SKM-1 (cell line): Measurements from ENCODE around the gene CHN1.
A peak's percentile ranks its signal among the peaks of the same experiment; 100 is the strongest.

Experiments used
- DNase-seq: peaks from one replicate; lab custom pipeline; 2025; ENCODE audit not compliant: unreplicated experiment; lab: John Stamatoyannopoulos, UW

Gene CHN1, protein sequence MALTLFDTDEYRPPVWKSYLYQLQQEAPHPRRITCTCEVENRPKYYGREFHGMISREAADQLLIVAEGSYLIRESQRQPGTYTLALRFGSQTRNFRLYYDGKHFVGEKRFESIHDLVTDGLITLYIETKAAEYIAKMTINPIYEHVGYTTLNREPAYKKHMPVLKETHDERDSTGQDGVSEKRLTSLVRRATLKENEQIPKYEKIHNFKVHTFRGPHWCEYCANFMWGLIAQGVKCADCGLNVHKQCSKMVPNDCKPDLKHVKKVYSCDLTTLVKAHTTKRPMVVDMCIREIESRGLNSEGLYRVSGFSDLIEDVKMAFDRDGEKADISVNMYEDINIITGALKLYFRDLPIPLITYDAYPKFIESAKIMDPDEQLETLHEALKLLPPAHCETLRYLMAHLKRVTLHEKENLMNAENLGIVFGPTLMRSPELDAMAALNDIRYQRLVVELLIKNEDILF

DNA sequence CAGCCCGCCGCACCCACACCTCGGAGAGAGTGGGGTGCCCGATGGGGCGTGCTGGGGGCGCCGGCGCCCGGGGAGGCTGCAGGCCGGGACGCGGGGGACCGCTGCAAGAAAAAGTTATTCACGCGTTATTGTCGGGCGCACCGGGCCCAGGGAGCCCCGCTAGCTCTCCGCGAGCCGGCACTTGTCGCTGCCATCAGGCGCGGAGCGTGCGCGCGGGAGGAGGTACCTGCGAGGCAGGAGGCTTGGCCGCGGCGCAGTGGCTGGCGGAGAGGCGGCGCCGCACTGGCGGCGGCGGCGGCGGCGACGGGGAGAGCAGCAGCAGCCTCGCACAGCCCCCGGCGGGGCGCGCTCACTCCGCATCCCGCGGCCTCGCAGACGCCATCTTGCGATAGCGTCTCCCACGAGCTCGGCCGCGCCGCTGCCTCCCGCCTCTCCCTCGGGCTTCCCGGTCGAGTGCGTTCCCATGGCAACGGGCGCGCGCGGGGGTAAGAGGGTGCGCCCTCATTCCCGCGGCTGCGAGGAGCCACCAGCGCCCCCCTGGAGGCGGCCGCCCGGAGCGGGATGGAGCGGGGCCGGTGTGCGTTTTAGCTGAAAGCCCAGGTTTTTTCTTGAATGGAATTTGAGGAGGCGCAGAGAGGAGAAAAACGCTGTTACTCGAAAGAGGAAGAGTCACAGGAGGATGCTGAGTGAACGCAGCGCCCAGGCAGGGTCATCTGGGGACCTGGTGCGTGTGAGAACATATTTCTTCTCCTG is at the start of gene CHN1:
CHN1 (minus strand) TSS at position 402 of the 753 bp plus-strand sequence. CDS start 469 bp downstream, outside the sequence.
- no peak for DNase-seq

DNA sequence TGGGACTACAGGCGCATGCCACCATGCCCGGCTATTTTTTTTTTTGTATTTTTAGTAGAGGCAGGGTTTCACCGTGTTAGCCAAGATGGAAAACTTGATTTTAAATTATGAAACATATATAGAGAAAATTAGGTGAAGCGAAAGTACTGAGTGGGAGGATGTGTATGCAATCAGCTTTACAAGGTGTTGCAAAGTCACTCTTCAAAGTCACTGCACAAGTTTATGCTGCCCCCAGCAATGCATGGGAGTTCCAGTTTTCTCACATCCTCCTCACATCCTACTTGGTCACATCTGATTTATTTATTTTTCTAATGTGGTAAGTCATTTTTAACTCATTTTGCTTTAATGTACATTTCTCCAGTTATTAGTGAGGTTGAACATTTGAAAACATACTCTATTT is 49.2 kb upstream of the CHN1 start:
- DNase-seq: no peak

DNA sequence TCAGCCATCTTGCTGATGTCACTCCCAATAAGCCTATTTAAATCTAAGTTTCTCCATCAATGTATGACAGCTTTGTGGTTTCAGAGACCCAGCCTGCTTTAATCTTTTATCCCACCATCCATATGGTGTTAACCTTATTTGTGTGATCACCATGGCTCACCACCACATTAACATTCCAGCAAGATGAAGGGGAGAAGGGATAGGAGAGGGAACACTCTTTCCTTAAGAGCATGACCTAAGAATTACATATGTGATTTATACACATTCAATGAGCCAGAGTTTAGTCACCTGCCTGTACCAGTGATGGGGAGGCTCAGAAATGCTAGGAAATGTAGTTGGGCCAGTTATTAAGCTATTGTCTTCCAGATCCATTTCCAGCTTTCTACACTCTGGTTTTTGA is 44.5 kb upstream of the CHN1 start:
- DNase-seq: no peak

DNA sequence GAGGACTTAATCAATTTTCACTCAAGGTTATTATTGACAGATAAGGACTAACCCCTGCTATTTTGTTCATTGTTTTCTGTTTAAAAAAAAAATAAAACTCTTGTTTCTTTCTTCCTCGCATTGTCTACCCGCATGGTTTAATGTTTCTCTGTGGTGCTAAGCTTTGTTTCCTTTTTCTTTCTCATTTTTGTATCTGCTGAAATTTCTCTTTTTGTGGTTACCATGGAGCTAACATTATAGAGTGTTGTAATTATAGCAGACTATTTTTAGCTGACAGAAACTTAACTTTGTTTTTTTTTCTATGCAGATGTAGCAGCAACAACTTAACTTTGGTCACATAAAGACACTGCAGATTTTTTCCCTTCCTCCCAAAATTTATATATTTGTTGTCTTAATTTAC is 43.1 kb upstream of the CHN1 start:
- DNase-seq: no peak

DNA sequence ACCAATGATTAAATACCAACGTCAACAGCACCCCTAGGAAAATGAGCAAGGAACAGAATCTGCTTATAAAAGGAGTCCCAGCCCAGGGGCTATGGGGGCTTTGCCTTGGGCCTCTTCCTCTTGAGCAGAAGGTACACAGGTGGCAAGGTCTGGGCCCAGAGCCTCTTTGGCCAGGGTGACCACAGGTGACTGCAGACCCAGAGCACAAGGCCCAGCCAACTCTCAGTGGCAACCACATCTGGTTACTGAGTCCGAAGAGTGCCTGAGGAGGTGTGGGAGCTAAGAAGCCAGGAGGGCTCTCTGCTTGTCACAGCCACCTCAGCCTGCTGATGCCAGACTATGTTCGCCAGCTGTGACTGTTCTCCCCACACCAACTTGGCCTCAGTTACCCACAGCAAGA is 34.3 kb upstream of the CHN1 start:
- no peak for DNase-seq

DNA sequence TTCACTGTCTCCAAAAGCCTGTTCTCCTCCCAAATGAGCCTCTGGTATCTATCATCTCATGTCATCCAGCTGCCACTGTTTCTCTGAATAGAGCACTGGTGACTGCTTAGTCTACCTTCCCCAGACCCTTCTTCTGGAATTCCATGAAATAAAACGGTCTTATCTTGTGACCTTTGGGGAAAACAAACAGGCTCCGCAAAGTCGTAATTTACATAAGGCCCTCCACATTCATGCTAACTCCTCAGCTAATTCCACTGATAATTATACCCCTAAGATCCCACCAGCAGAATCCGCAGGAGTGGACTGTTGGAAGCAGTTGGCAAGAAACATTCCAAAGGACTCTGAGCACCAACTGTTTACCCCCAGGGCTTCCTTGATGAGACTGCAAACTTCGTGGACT is 33.9 kb upstream of the CHN1 start:
- DNase-seq: no peak

DNA sequence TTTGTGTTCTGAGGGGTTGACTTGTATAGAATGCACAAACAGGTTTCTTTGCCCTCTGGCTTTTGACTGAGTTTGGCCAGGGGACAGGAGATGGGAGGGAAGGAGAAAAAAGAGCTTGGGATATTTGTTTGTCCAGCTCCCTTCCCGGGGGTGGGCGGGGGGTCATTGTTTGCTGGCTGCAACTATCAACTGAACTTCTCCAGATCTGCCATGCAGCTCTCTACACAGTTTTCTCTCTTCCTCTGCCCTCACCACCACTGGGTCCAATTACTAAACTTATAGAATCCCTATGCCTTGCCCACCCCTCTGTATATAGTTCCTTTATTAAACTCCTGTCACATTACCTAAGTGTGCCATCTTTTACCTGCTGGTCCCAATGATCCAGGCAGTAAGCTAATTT is 32.8 kb upstream of the CHN1 start:
- DNase-seq: no peak

DNA sequence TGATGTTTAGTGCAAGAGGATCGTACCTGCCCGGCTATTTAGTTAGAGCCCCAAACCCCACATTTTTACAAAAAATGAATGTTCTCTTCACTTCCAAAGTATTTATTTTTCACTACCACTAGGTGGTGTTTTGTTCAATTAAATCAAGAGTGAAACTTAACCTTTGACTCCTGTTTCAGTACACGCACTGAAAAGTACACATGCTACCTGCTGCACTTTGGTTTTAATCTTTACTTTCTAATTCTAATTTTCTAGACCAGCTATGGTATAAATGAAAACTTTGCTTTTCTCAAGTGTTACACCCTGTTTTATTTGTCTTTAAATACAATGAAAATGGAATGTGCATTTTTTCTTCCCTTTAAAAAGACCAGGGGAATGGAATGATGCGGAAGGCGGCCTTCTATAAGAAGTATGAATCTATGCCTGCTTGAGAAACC is 31.4 kb upstream of the CHN1 start:
- peak; percentile 10 for DNase-seq

DNA sequence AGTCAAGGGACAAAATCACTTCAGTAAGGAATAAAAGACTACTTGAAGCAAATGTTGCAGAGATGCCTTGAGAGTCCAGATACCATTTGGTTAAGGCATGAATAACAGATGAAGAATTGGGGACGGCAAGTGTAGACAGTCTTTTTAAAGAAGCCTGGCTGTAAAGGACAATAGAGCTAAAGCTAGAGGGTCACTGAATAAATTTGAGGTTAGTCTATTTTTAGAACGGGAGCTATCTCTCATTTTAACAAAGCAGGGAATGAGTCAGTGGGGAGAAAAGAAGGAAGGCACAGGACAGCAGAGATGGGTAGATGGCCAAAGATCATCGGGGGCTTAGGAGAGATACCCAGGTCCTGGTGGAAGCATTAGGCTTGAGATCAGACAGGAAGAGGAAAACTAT is 30.6 kb upstream of the CHN1 start:
- no peak for DNase-seq

DNA sequence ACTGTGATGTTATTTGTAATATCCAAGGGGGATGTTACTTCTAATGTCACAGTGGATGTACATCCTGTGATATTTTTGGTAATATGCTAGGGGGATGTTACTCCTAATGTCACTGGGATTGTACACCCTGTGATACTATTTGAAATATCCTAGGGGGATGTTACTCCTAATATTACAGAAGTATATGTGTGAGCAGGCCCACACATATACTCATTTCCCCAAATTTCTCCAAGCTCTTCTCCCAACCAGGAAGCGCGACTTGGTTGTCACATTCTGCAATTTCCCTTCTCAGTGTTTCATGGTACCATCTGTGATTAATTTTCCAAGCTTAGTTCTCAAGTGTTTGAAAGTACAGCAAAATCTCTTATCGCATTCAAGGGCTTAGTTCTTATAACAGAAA is 29.5 kb upstream of the CHN1 start:
- no peak for DNase-seq

DNA sequence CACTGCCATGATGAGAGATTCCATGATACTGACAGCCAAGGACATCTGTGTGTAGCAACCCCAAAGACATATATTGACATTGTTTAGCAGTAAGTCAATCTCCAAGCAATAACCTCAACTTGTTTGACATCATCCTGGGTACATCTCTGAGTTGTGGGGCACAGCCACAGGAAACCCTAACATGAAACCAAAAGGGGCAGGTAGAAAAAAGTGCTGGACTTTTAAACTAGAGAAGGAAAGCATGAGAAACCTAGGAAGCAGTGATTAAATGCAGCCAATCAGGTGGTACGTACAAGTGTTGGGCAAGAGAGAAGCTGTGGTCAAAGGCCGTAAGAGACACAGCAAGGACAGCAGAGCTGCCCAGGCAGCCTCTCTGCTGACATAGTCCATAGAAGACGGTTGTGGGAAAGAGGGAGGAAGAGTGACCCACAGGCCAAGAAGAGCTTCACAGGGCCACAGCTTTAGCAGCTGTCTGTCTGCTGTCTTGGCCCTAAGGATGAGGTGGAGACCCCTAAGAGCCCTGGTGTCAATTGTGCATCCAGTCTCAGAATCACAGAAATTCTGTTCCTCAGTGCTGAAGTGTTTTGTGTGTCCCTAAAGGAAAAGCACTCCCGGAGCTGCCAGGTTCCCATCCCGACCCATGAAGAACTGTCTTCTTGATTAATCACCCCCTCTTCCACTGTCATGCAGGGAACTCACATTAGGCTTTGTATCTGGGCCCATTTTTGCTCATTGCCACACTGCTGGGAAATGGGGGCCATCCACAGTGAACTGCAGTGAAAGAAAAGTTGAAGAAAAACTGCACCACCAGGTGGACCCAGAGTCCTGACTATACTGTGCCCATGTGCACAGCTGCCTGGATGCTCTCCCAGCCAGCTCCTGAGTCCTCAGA is 25.4 kb upstream of the CHN1 start:
- peak; percentile 6 for DNase-seq

DNA sequence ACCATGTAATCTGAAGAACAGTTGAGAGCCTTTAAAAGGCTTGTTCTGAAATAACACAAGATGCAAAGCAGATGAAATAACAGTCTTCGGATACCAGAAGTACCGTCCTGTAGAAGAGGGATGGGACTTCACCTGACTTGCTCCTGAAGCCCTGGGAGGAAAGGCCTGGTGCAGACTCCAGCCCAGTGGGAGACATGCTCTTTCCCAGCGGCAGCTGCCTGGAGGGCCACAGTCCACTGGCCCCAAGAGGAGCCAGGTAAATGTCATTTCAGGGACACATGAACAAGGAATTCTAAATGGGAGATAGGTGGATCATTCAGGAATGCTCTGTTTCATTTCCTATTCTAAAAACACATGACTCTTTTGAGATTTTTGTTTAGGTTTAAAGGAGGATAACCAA is 22.6 kb upstream of the CHN1 start:
- DNase-seq: no peak

DNA sequence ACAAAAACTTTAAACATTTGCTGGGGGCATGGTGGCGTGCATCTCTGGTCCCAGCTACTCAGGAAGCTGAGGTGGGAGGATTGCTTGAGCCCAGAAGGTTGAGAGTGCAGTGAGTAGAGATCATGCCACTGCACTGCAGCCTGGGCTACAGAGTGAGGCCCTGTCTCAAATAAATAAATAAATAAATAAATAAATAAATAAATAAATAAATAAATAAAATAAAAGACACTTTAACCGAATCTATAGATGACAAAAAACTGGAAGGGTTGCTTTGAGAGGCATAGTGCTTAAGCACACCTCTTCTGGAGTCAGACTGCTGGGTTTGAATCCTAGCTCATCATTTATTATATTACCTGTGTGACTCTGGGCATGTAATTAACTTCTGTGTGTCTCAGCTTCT is 21.2 kb upstream of the CHN1 start:
- DNase-seq: no peak

DNA sequence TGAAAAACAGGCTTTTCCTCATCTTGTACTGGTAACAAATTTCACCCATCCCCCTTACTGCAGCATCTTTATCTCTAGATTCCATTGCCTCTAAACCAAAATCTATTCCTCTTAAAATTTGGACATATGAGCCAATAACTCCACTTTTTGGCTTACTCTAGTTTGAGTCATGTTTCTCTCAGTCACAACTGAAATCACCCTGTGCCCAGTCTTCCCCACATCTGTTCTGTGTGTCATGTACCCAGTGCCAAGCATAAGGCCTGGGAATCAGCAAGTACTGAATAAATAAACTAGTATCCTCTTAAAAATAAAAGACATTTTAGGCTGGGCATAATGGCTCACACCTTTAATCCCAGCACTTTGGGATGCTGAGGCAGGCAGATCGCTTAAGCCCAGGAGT is 20.8 kb upstream of the CHN1 start:
- DNase-seq: no peak

DNA sequence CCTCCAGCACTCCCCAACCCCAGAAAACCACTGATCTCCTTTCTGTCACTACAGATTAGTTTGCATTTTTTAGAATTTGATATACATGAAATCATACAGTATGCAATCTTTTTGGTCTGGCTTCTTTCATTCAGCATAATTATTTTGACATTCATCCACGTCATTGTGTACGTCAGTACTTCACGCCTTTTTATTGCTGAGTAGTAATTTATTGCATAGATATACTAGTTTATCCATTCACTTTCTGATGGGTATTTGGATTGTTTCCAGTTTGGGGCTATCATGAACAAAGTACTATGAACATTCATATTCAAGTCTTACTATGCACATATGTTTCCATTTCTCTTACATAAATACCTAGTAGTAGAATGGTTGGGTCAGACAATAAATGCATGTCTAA is 20.1 kb upstream of the CHN1 start:
- no peak for DNase-seq

DNA sequence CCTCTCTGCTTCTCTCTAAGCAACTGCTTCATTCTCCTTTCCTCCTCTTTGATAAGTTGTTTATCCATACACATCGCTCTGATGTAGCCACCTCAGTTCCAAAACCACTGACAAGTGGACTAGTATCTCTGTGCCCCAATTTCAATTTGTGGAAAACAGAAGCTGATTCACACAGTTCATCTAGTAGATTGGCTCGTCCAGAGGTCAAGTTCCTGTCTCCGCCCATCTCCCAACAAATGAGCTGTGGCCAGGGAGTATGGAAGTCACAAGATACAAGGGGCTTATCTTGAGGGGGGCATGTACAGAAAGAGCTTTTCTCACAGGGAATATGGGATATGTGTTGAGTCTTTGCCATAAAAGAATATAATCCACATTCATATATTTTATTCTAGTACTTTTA is 17.7 kb upstream of the CHN1 start:
- no peak for DNase-seq

DNA sequence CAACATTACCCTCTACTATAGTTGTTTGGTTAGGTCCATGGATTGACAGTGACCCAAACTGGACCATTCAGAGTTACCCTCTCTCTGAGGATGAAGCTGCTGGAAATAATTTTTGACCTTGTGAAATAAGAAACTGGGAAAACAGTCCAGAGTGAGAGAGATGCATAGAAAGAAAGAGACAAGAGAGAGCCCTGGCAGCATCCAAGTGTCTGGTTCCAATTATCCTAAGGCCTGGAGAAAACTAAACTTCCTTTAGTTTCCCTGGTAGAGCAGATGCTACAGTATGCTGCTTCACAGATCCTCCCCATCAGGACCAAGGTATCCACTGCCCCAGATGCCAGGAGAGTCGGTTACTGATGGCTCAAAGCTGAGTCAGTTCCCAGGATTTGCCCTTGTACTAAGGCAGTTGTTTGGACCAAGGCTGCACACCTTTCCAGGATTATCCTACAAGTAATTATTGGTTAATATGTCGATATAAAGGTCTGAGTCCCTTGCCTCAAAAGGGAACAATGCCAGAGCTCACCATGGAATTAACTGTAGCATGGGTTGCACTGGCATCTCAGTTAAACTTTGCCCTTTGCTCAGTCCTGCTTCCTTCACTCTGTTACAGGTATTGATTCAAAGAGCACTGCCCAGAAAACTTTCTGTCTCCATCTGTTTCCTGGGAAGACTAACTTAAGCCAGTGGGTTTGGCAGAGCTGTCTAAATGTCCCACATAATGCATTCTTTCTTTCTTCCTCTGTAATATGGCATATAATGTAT is 14.6 kb upstream of the CHN1 start:
- no peak for DNase-seq

DNA sequence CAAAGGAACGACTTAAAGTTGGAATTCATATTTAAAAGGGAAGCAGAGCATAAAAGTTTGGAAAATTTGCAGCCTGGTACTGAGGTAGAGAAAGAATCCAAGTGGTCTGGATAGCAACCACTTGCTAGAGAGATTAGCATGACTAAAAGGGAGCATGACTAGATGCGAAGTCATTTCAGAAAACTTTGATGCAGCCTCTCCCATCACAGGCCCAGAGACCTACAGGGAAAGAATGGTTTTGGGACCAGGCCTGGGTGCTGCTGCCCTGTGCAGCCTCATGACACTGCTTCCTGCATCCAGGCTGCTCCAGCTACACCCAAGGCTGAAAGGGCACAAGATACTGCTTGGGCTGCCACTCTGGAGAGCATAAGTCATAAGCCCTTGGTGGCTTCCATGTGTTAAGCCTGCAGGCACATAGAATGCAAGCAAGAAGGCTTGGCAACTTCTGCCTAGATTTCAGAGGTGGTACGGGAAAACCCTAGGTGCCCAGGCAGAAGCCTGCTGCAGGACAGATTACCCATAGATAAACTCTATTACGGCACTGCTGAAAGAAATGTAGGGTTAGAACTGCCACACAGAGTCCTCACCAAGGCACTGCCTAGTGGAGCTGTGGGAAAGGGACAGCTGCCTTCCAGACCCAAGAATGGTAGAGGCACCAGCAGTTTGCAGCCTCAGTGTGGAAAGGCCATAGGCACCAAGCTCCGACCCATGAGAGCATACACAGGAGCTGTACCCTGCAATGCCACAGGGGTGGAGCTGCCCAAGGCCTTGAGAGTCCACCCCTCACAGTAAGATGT is 12.6 kb upstream of the CHN1 start:
- DNase-seq: no peak

DNA sequence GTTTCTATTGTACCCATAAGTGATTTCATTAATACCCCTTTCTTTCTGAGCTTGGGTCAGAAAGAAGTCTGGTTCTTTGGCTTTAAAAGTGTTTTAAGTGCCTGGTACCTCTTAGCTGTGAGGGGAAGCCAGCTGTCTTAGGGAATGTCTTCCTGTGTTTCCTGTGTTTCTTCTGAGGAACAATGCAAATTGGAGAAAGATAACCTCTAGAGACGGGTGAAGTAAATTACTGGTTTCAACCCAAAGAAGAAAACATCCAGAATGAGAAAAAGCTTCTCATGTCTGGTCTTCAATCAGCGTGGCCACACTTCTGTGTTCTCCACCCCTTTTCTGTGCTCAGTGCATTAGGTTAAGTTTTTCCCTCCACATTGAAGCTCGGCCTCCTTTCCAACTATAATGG is 10.2 kb upstream of the CHN1 start:
- DNase-seq: no peak

DNA sequence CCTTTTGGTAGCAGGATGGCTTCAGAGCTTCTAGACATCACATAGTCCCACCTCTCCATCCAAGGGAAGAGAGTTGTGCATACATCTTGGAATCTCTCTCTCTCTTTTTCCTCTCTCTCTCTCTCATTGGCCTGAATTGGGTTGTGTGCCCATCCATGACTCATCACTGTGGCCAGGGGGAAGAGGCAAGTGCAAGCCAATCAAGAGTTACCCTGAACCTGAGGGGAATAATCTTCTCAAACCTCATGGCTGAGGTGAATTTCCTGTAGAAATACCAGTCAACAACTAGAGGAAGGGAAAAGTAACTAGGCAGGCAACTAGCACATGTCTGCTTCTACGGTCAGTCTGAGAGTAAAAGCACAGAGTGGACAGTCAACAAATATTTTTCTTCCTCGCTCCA is 7.3 kb upstream of the CHN1 start:
- no peak for DNase-seq
